HepG2 (cell line): ENCODE results near the gene SYNGAP1.

Experiments used
- ELF4 ChIP-seq: sonication (generic); formaldehyde crosslinking; IDR thresholded peaks from 2 replicates; pipeline ENCODE4 v1.5.0; 2020; ENCODE audit warnings: missing genetic modification reagents, mild to moderate bottlenecking, moderate library complexity, borderline replicate concordance
- ERF ChIP-seq: IDR thresholded peaks from 2 replicates; pipeline ENCODE4 v1.6.1; 2018; ENCODE audit warnings: missing biosample characterization, missing genetic modification reagents
- FOSL1 ChIP-seq: sonication (generic); formaldehyde crosslinking; IDR thresholded peaks from 2 replicates; pipeline ENCODE4 v1.9.0; 2021; ENCODE audit warnings: missing genetic modification reagents, borderline replicate concordance
- MAZ ChIP-seq, 2 experiments: sonication (generic) in 1 of 2; formaldehyde crosslinking in 1 of 2; IDR thresholded peaks; 2 replicates each; pipeline versions ENCODE4 v1.5.0 to v1.6.1; 2012 to 2020; ENCODE audit warnings: low read depth in 2 of 2, mild to moderate bottlenecking in 2 of 2, borderline replicate concordance in 1 of 2, improper control_type of control experiment in 1 of 2, low read length in 1 of 2, missing genetic modification reagents in 1 of 2, moderate library complexity in 1 of 2
- SRSF4 ChIP-seq: fragments of 200-400 bp; formaldehyde crosslinking; IDR thresholded peaks from one replicate; pipeline ENCODE4 v1.6.1; 2018; ENCODE audit warnings: mild to moderate bottlenecking, low read depth, low read length, moderate library complexity; ENCODE audit not compliant: poor library complexity, severe bottlenecking
- STAG1 ChIP-seq: sonication (generic); formaldehyde crosslinking; IDR thresholded peaks from 2 replicates; pipeline ENCODE4 v1.4.0; 2020; ENCODE audit warnings: missing genetic modification reagents
- ZNF737 ChIP-seq: sonication (generic); formaldehyde crosslinking; IDR thresholded peaks from 2 replicates; pipeline ENCODE4 v1.5.0; 2020; ENCODE audit warnings: missing genetic modification reagents, mild to moderate bottlenecking, borderline replicate concordance
- TF ChIP-seq, protein P1 (sequence below): sonication (generic); formaldehyde crosslinking; IDR thresholded peaks from 2 replicates; pipeline ENCODE4 v1.5.1; 2020; ENCODE audit warnings: missing genetic modification reagents, mild to moderate bottlenecking, borderline replicate concordance
- TF ChIP-seq, protein P2 (sequence below): sonication (generic); formaldehyde crosslinking; IDR thresholded peaks from 2 replicates; pipeline ENCODE4 v1.4.0; 2020; ENCODE audit warnings: missing genetic modification reagents
- TF ChIP-seq, protein P3 (sequence below): sonication (generic); formaldehyde crosslinking; IDR thresholded peaks from 2 replicates; pipeline ENCODE4 v1.5.0; 2020; ENCODE audit warnings: mild to moderate bottlenecking, missing genetic modification reagents
- TF ChIP-seq, protein P4 (sequence below): sonication (generic); formaldehyde crosslinking; IDR thresholded peaks from 2 replicates; pipeline ENCODE4 v1.4.0; 2020; ENCODE audit warnings: missing genetic modification reagents

DNA sequence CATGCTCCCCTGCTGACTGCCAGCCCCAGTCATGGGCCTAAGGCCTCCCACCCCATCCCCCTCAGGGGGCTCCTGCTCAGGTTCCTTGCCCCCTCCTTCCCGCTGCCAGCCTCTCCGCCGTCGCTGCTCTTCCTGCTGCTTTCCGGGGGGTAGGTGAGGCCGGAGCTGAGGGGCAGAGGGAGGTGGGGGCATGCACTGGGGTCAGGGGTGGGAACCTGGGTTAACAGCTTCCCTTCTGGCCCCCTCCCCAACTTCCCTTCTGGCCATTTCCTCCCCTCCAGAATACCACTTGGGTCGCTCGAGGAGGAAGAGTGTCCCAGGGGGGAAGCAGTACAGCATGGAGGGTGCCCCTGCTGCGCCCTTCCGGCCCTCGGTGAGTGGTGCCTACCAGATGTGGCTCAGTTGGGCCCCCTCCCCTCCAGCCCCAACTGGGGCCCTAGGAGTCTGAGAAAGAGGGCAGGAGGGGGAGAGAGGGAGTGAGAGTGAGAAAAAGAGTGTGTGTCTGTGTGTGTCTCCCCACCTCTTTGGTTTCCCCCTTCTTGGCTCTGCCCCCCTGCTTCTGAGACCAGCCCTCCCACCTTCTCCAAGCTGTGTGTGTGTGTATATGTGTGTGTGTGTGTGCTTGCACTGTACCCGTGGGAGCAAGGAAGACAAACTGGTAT, 12.1 kb downstream of the SYNGAP1 start:
- TF ChIP-seq FOSL1 (CRISPR knock-in tag) (no peak), MAZ (IDR thresholded peaks at IDR 0.05; ENCODE audit: borderline replicate concordance, low read depth, low read length) (no peak), MAZ (CRISPR knock-in tag; IDR thresholded peaks at IDR 0.05; ENCODE audit: low read depth) (no peak), SRSF4 (no peak), ELF4 (CRISPR knock-in tag) (no peak), STAG1 (CRISPR knock-in tag) (no peak), ZNF737 (no peak), ERF (CRISPR knock-in tag) (no peak)
- TF ChIP-seq, protein P1, sequence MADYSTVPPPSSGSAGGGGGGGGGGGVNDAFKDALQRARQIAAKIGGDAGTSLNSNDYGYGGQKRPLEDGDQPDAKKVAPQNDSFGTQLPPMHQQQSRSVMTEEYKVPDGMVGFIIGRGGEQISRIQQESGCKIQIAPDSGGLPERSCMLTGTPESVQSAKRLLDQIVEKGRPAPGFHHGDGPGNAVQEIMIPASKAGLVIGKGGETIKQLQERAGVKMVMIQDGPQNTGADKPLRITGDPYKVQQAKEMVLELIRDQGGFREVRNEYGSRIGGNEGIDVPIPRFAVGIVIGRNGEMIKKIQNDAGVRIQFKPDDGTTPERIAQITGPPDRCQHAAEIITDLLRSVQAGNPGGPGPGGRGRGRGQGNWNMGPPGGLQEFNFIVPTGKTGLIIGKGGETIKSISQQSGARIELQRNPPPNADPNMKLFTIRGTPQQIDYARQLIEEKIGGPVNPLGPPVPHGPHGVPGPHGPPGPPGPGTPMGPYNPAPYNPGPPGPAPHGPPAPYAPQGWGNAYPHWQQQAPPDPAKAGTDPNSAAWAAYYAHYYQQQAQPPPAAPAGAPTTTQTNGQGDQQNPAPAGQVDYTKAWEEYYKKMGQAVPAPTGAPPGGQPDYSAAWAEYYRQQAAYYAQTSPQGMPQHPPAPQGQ (CRISPR knock-in tag) = no peak
- TF ChIP-seq, protein P2, sequence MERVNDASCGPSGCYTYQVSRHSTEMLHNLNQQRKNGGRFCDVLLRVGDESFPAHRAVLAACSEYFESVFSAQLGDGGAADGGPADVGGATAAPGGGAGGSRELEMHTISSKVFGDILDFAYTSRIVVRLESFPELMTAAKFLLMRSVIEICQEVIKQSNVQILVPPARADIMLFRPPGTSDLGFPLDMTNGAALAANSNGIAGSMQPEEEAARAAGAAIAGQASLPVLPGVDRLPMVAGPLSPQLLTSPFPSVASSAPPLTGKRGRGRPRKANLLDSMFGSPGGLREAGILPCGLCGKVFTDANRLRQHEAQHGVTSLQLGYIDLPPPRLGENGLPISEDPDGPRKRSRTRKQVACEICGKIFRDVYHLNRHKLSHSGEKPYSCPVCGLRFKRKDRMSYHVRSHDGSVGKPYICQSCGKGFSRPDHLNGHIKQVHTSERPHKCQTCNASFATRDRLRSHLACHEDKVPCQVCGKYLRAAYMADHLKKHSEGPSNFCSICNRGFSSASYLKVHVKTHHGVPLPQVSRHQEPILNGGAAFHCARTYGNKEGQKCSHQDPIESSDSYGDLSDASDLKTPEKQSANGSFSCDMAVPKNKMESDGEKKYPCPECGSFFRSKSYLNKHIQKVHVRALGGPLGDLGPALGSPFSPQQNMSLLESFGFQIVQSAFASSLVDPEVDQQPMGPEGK (CRISPR knock-in tag) = no peak
- TF ChIP-seq, protein P3, sequence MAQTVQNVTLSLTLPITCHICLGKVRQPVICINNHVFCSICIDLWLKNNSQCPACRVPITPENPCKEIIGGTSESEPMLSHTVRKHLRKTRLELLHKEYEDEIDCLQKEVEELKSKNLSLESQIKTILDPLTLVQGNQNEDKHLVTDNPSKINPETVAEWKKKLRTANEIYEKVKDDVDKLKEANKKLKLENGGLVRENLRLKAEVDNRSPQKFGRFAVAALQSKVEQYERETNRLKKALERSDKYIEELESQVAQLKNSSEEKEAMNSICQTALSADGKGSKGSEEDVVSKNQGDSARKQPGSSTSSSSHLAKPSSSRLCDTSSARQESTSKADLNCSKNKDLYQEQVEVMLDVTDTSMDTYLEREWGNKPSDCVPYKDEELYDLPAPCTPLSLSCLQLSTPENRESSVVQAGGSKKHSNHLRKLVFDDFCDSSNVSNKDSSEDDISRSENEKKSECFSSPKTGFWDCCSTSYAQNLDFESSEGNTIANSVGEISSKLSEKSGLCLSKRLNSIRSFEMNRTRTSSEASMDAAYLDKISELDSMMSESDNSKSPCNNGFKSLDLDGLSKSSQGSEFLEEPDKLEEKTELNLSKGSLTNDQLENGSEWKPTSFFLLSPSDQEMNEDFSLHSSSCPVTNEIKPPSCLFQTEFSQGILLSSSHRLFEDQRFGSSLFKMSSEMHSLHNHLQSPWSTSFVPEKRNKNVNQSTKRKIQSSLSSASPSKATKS = no peak
- TF ChIP-seq, protein P4, sequence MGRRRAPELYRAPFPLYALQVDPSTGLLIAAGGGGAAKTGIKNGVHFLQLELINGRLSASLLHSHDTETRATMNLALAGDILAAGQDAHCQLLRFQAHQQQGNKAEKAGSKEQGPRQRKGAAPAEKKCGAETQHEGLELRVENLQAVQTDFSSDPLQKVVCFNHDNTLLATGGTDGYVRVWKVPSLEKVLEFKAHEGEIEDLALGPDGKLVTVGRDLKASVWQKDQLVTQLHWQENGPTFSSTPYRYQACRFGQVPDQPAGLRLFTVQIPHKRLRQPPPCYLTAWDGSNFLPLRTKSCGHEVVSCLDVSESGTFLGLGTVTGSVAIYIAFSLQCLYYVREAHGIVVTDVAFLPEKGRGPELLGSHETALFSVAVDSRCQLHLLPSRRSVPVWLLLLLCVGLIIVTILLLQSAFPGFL = no peak
